Lower leg skin (tissue), 3 donors: ENCODE data around the gene EML6.

Source experiments
- CTCF ChIP-seq, 3 donors: fragments of 450-650 bp; IDR thresholded peaks; one replicate each; pipeline ENCODE4 v1.5.1; 2016; ENCODE audit warnings: antibody characterized with exemption in 3 of 3, mild to moderate bottlenecking in 3 of 3, moderate library complexity in 2 of 3
- POLR2A ChIP-seq, 2 donors: fragments of 450-650 bp; IDR thresholded peaks; one replicate each; pipeline ENCODE4 v1.6.1; 2016 to 2017; ENCODE audit warnings: antibody characterized with exemption in 2 of 2, mild to moderate bottlenecking in 1 of 2, moderate library complexity in 1 of 2

- no peak for TF ChIP-seq CTCF (IDR thresholded peaks at IDR 0.05)
- TF ChIP-seq POLR2A (IDR thresholded peaks at IDR 0.05), result no peak
Measured at GRCh38 chr2:54864727-54865126, 141.3 kb downstream of the EML6 start.
